MCF 10A (cell line): ENCODE measurements around the gene TIMM50. TPM values are rescaled to one million over a fixed set of nuclear protein-coding genes. Genes with fewer than 3 reads are reported as not detected.

Experiments
- BruUV-seq: library from RNA; stranded (reverse); fragments of 400-500 nt; replicated peaks from 2 replicates; lab custom pipeline; 2021; lab: Mats Ljungman, UMichigan
- CTCF ChIA-PET: fragments of 300-600 bp; sonication (Branson Sonifier 250); formaldehyde crosslinking; extraction: SDS; loops from one replicate; lab custom pipeline; 2021; ENCODE audit warnings: antibody characterized with exemption, inconsistent platforms; lab: Yijun Ruan, JAX
- POLR2A ChIA-PET: fragments of 300-600, 350-650 bp; sonication (Branson Sonifier 250); formaldehyde crosslinking; extraction: SDS; loops from one replicate; lab custom pipeline; 2020; ENCODE audit warnings: antibody characterized with exemption, inconsistent platforms; lab: Yijun Ruan, JAX
- DNase-seq: peaks from one replicate; pipeline ENCODE4 v3.0.0-alpha.2; 2018; ENCODE audit not compliant: unreplicated experiment
- H3K27ac Mint-ChIP-seq: one replicate; pipeline ENCODE4 v1.8.0; 2022; ENCODE audit warnings: mild to moderate bottlenecking, low read depth, mixed read lengths; ENCODE audit not compliant: unreplicated experiment
- H3K27me3 Mint-ChIP-seq: one replicate; pipeline ENCODE4 v1.8.0; 2022; ENCODE audit warnings: mixed read lengths; ENCODE audit not compliant: insufficient read depth, unreplicated experiment
- H3K36me3 Mint-ChIP-seq: one replicate; pipeline ENCODE4 v1.8.0; 2022; ENCODE audit warnings: mild to moderate bottlenecking, moderate library complexity, mixed read lengths; ENCODE audit not compliant: insufficient read depth, unreplicated experiment
- H3K4me1 Mint-ChIP-seq: one replicate; pipeline ENCODE4 v1.8.0; 2022; ENCODE audit warnings: mixed read lengths; ENCODE audit not compliant: insufficient read depth, unreplicated experiment
- H3K4me3 Mint-ChIP-seq: one replicate; pipeline ENCODE4 v1.8.0; 2022; ENCODE audit warnings: mild to moderate bottlenecking, moderate library complexity, mixed read lengths; ENCODE audit not compliant: unreplicated experiment
- H3K9me3 Mint-ChIP-seq: one replicate; pipeline ENCODE4 v1.8.0; 2022; ENCODE audit warnings: mixed read lengths; ENCODE audit not compliant: unreplicated experiment
- intact Hi-C: fragments of 100-400 bp; cut with micrococcal nuclease; formaldehyde crosslinking; loops from 2 replicates; pipeline ENCODE4 v1.14.1; 2022
- total RNA-seq: library from RNA; stranded (reverse); gene quantifications from 2 replicates; pipeline ENCODE4 v1.2.3, GENCODE V29; 2022
- TF ChIP-seq, protein P1 (sequence below): fragments of 200-600 bp; IDR thresholded peaks from one replicate; pipeline ENCODE4 v1.8.0; 2022; ENCODE audit warnings: antibody characterized with exemption, mild to moderate bottlenecking; ENCODE audit not compliant: unreplicated experiment

The TIMM50 gene
- total RNA-seq, 1 experiment from 2014 or later = 94.2 TPM

DNA sequence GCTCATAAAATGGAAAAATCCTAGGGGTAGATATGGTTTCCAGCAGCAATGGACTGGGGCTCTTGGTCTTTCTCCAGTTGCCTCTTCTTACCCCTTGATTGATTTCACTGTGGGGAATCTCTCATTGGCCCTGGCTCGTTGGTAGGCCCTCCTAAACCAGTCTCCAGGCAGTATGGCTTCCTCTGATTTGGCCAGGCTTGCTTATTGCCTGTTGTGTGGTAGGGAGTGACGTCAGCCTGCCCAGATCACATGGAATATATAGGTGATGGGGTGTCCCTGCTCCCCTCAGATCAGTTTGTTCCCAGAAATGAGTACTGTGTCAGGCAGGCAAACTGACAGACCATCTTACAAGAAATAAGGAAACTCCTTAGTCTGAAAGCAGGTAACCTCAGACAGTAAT lies 28.6 kb downstream of the TIMM50 start:
- Mint-ChIP-seq H3K4me3 (no peak overlapping the region), H3K36me3 (no peaks in the 10 kb centered on the region), H3K27me3 (peaks cover 41% of the 10 kb centered on the region), H3K27ac (no peak overlapping the region), H3K9me3 (no peaks in the 10 kb centered on the region), H3K4me1 (no peaks in the 10 kb centered on the region)
- CTCF ChIA-PET = interaction anchor here (0.6 kb wide), 2 partner anchors 30 to 69 kb away, joined by 3 read pairs; no protein-coding TSS in a partner anchor
- intact Hi-C loops = no loop called here
- POLR2A ChIA-PET = interaction anchor here (0.6 kb wide), 1 partner anchor 165 kb away, joined by 3 read pairs; no protein-coding TSS in a partner anchor
- TF ChIP-seq, protein P1, sequence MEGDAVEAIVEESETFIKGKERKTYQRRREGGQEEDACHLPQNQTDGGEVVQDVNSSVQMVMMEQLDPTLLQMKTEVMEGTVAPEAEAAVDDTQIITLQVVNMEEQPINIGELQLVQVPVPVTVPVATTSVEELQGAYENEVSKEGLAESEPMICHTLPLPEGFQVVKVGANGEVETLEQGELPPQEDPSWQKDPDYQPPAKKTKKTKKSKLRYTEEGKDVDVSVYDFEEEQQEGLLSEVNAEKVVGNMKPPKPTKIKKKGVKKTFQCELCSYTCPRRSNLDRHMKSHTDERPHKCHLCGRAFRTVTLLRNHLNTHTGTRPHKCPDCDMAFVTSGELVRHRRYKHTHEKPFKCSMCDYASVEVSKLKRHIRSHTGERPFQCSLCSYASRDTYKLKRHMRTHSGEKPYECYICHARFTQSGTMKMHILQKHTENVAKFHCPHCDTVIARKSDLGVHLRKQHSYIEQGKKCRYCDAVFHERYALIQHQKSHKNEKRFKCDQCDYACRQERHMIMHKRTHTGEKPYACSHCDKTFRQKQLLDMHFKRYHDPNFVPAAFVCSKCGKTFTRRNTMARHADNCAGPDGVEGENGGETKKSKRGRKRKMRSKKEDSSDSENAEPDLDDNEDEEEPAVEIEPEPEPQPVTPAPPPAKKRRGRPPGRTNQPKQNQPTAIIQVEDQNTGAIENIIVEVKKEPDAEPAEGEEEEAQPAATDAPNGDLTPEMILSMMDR = no peak
- BruUV-seq = no TSS peak
- no peak for DNase-seq

DNA sequence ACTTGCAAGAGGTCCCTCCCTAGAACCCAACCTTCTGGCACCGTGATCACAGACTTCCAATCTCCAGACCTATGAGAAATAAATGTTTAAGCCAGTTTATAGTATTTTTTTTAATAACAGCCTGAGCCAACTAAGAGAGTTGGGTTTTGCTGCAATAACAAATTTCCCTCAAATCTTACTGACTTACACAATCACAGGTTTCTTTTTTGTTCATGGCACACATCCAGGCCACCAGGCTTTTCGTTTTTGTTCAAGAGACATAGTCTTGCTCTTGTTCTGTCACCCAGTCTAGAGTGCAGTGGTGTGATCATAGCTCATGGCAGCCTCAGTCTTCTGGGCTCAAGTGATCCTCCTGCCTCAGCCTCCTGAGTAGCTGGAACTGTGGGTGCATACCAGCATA lies 32.4 kb downstream of the TIMM50 start:
- Mint-ChIP-seq H3K9me3 (no peaks in the 10 kb centered on the region), H3K4me3 (no peak overlapping the region), H3K36me3 (no peaks in the 10 kb centered on the region), H3K4me1 (peaks cover 8% of the 10 kb centered on the region), H3K27ac (no peak overlapping the region), H3K27me3 (peaks cover 50% of the 10 kb centered on the region)
- DNase-seq = no peak
- ChIA-PET POLR2A (interaction anchor here (0.6 to 1.4 kb wide), 2 partner anchors 19 to 47 kb away, joined by 3 read pairs; partner anchors contain the start of gene EID2B), CTCF (interaction anchor here (0.7 to 1.2 kb wide), 3 partner anchors 9 to 38 kb away, joined by 3 to 4 read pairs (median 3); partner anchors contain the start of gene EID2B)
- intact Hi-C loops = no loop called here
- BruUV-seq = no TSS peak
- TF ChIP-seq, protein P1 = no peak

DNA sequence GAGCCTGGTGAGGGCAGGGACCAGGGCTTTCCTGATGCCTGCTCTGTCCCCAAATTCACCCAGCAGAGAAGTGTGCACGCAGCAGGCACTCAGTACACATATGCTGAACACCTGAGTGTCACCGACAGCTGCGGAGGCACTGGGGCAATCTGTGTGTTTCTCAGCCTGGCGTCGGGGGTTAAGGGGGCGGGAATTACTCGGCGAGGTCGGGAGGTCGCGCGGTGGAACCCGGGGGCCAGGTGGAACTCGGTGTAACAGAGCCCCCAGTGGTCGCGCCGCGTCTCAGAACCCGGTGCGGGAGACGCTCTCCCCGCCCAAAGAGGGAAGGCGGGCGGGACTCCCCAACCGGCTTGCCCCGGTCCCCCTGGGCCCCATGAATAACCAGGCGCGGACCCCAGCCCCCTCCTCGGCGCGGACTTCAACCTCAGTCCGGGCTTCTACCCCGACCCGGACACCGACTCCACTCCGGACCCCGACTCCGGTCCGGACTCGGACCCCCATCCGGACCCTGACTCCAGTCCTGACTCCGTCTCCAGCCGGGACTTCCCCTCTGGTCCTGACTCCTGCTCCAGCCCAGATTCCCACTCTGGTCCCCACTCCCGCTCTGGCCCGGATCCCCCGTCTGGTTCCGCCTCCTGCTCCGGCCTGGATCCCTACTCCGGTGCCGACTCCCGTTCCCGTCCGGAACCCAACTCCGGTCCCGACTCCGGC lies 34.4 kb downstream of the TIMM50 start, which contains the start of gene SELENOV:
TSS of gene SELENOV (plus strand) at position 300 of the 711 bp plus-strand sequence. CDS start at position 374, 74 bp downstream.
- intact Hi-C loops = no loop called here
- Mint-ChIP-seq H3K36me3 (no peaks in the 10 kb centered on the region), H3K4me3 (peak within 1 kb of the TSS; percentile 44), H3K9me3 (no peaks in the 10 kb centered on the region), H3K27me3 (peaks cover 44% of the 10 kb centered on the region), H3K27ac (no peak within 1 kb of the TSS), H3K4me1 (peaks cover 8% of the 10 kb centered on the region)
- TF ChIP-seq, protein P1 = no peak
- ChIA-PET POLR2A (no interaction called here), CTCF (interaction anchor here (0.5 kb wide), 1 partner anchor 626 kb away, joined by 3 read pairs; no protein-coding TSS in a partner anchor)
- no peak for DNase-seq
- BruUV-seq = no TSS peak

DNA sequence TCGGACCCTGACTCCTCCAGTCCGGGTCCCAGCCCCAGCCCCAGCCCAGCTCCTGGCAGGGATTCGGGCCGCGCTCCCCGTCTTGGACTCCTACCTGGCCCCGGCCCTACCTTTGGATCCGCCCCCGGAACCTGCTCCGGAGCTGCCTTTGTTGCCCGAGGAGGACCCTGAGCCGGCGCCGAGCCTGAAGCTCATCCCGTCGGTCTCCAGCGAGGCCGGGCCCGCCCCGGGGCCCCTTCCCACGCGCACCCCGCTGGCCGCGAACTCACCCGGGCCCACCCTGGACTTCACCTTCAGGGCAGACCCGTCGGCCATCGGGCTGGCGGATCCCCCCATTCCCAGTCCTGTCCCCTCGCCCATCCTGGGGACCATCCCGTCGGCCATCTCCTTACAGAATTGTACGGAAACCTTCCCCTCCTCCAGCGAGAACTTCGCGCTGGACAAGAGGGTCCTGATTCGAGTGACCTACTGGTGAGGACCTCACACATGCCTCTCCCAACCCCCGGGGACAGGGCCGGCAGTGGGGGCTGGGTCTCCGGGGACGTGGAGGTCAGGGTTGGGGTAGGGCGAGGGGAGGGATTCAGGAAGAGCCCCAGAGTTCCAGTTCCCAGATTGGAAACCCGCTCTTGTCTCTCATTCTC lies 35.0 kb downstream of the TIMM50 start:
- Mint-ChIP-seq H3K27me3 (peaks cover 44% of the 10 kb centered on the region), H3K4me3 (peak overlapping the region; percentile 1), H3K36me3 (no peaks in the 10 kb centered on the region), H3K9me3 (no peaks in the 10 kb centered on the region), H3K27ac (no peak overlapping the region), H3K4me1 (peaks cover 8% of the 10 kb centered on the region)
- TF ChIP-seq, protein P1 = no peak
- no peak for DNase-seq
- BruUV-seq = no TSS peak
- ChIA-PET POLR2A (interaction anchor here (0.7 kb wide), 1 partner anchor 25 kb away, joined by 3 read pairs; the partner anchor contains the start of gene EID2), CTCF (interaction anchor here (0.5 kb wide), 1 partner anchor 626 kb away, joined by 3 read pairs; no protein-coding TSS in a partner anchor)
- intact Hi-C loops = no loop called here
